Cerebellar nuclear complex (tissue), 1 donor: ENCODE results near the gene CAB39L.
"Not testable (repeated sequence)": the region's sequence is repeated elsewhere in the genome, so short reads cannot be mapped to it uniquely, and the experiment has no call there.

Source experiments
- DNase-seq, 2 experiments: peaks; one replicate each; lab custom pipeline; 2025; lab: John Stamatoyannopoulos, UW

The CAB39L gene

DNA sequence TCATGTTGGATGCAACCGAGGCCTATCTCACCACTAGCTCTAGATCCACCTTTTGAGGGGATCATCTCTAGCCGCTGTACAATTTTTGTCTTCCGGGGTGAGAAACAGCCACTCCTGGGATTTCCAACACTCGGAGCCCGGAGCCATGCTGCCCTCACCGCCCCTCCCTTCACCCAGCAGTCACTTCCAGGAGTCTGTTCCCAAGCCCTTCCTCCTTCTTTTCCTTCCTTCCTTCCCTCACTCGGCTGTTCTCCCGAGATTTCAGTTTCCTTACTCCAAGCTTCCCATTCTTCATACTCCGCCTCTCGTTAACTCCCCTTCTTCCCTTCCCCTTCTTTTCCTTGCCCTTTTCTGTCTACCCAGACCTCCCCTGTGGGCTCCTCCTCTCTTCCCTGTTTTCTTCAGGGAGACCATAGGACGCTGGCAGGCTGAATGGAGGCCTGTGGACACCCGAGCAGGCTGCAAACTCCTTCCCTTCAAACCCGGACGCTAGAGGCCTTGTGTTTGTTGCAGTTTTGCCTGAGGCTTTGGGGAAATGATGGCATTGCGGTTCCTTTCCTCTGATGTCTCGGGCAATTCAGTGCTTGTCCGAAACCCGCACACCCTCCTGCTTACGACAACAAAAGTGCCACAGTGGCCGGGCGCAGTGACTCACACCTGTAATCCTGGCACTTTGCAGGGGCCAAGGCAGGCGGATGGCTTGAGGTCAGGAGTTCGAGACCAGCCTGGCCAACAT lies 96.0 kb downstream of the CAB39L start:
- no peak for DNase-seq

DNA sequence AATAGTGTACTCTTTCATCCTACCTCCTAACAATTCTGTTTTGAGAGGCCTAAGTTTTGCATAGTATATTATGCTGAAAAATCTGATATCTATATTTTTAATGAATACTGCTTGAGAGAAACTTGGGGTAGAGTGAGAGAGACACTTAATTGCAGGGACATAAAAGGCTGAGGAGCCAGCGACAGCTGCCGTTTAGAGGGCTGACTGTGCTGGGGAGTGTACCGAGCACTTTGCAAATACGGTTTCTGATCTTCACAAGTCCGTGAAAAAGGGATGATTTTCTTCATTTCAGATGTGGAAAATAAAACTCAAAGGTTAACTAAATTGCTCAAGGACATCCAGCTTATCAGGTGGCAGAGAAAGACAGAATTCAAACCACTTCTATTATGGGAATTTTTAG lies 97.4 kb downstream of the CAB39L start:
- DNase-seq, result no peak

DNA sequence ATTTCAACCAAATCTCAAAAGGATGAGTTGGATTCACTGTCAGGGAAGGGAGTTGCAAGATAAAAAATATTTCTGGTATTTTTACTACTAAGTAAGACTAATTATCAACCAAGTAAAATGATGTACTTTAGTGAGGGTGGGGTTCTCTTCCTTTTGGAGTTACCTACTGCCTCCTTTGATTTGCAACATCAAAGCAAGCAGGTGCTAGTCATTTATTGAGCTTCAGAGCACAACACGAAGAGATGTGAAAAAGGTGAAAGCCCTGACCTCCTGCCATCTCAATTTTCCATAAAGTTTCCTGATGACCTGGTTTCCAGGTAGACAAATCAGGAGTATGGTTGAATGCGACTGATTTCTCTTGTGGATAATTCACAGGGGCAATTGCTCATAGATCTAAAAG lies 100.1 kb downstream of the CAB39L start:
- DNase-seq, result no peak

DNA sequence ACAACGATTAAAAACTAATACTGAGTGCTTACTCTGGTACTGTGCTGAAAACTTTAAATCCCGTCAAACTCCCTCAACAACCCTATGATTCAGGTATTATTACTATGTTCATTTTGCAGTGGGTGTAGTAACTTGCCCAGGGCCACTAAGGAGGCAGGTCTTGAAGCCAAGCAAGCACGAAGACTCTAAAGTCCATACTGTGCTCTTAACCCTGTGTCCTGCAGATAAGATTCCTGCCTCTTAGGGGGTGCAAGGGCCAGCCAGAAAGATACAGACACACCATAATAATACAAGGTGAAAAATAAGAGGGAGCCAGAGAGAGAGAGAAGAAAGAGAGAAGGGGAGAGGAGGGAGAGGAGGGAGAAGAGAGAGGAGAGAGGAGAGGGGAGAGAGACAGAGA lies 100.6 kb downstream of the CAB39L start:
- DNase-seq, result no peak

DNA sequence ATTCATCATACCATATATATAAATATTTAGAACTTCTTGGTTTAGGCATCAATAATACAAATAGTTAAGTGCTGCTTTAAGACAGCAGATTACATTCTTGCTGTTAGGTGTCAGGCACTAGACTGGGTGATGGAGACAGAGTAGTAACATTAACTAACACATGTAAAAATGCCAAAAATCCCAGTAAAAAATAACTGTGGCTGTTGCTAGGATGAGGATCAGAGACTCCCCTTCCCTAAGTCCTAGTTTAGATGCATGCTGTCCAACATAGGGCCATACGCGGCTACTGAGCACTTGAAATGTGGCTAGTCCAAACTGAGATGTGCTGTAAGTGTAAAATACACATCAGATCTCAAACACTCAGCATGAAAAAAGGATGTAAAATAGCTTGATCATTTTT lies 101.4 kb downstream of the CAB39L start:
- no peak for DNase-seq

DNA sequence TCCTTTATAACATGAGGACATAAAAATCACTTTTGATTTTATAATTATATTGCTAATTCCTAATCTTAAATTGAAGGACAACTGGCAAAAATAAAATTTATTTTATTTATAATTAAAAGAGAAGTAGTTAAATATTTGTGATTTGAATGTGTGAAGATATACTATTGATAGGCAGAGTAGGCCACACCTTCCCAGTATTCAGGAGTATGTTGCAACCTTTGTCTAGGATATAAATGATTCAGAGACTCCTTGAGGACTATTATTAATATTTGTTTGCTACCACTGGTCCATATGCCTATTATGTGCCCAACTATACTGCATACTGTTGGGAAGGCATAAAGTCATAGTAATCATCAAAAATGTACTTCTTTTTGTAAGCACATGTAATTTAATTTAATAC lies 101.9 kb downstream of the CAB39L start:
- no peak for DNase-seq

DNA sequence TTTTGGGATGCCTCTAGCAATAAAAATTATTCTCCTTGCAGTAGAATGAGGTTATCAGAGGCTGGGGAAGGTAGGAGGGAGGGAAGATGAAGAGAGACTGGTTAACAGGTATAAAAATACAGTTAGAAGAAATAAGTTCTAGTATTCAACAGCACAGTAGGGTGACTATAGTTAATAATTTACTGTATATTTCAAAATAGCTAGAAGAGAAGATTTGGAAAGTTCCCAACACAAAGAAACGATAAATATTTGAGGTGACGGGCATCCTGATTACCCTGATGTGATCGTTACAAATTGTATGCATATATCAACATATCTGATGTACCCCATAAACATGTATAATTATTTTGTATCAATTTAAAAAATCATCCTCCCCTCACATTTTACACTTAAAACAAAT lies 102.3 kb downstream of the CAB39L start:
- DNase-seq, result no peak

DNA sequence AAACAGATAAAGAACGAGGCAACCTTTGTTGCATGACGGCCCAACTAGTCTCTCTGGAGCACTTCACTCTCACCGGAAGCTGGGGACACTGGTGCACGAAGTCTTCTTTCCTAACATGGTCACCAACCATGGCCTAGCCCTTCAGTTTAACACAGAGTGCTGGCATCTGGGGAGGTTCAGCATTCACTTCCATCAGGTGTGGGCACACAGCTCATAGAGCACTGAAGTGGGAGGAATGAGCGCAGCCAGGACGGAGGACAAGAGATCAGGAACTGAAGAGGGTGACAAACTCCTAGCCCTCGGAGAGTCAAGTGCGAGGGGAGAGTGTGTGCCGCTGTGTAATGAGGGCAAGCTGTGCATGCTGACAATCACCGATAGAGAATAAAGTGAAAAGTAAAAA lies 103.7 kb downstream of the CAB39L start:
- no peak for DNase-seq

DNA sequence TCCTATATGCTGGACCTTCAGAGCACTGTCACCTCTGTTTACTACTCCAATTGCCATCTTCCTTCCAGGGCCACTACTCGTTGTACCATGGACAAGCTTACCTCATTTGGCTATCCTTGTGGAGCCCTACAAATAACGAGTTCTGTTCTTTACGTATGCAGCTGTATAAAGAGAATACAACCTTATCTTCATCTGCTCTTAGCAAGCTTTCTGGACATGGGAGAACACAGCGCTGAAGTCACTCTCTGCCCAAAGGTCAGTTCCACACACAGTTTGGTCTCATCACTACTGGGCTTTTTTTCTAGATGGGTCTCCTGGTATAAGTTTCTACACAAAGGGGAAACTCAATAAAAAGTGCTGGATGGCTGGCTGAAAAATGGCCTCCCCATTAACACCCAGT lies 107.2 kb downstream of the CAB39L start:
- DNase-seq, result no peak

DNA sequence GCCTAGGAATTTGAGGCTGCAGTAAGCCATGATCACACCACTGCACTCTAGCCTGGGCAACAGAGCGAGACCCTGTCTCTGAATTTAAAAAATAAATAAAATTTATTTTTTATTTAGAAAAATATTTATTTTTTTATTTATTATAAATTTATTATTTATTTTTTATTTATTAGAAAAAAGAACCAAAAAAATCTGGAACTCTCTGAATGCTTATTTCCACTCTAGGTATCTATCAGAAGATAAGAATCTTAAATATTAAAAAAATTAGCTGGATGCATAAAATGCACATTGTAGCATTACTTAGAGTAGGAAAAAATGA lies 113.4 kb downstream of the CAB39L start:
- DNase-seq, result no peak

DNA sequence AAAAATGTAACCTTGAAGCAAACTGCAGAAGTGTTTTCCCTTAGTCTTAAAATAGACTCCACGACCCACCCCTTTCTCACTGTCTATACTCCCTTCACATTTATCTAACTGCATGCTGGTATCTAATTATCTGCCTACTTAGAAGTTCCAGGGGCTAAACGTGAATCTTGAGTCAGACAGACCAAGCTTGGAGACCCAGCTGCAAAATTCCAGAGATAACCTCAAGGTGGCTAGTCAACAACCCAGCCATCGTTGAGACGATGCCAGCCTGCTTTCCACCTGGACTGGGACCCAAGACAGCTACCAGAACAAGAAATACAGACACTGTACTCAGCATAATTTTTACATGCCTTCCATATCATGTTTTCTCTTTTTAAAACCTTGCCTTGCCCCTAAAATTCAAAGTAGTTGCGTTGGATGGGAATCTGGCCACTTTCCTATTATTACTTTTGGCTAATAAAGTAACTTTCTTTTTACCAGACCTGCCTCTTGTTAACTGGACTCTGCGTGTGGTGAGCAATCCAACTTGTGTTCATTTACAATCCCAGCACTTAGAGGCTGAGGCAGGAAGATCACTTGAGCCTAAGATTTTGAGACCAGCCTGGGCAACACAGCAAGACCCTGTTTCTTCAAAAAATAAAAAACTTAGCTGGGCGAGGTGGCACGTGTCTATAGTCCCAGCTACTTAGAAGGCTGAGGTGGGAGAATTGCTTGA lies 113.9 kb downstream of the CAB39L start:
- no peak for DNase-seq

DNA sequence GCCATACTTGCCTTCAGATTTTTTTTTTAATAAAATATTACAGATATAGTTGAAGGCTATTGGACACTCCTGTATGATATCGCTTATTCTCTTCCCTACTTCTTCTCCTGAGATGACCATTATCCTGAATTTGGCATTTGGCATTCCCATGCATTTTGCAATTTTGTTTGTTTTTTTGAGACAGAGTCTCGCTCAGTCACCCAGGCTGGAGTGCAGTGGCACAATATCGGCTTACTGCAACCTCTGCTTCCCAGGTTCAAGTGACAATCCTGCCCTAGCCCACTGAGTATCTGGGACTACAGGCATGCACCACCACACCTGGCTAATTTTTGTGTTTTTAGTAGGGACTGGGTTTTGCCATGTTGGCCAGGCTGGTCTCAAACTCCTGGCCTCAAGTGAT lies 116.7 kb downstream of the CAB39L start:
- not testable (repeated sequence) for DNase-seq

DNA sequence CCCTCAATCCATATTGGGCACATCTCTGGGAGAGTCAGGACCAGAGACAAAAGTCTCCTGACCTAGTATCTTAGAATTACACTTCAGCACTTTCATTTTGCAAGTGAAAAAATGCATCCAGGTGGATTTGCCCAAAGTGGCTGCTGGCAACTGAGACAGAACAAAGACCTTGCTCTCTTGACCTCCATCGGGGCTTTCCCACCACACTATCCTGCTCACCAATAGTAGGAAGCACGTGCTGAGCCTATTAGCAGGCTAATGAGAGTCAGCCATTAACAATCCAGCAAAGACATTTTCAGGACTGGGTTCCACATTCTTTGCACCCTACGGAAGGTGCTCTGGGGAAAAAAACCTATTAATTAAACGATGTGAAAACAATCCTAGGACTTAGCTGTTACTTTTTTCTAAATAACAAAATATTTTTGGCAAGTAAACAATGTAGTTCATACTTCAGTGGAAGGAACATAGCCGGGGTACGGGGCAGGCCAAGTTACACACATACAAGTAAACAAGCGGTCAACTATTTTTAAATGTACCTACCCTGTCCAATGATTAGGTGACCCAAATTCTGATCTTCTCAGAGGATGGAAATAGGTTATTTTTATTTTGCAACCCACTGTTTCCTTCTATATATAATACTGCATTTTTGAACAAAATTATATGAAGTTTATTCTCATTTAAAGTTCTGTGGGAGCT lies 117.5 kb downstream of the CAB39L start:
- DNase-seq, result no peak

DNA sequence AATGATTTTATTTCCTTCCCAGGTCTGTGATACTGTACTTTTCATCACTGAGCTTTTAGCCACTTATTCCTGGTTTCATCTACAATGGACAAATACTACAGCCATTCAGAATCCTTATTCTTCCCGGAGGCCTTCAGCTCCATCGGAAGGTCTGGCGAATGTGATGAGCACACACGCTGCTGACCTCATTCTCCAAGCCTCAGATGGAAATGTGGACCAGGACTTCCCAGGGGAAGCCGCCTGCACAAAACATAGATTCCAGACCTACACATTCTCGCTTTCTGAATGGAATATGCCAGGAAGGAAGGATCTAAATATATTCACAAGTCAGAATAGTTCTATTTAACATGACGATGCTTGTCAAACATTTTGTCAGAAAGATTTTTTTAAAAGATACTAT lies 120.5 kb downstream of the CAB39L start:
- DNase-seq, result no peak

DNA sequence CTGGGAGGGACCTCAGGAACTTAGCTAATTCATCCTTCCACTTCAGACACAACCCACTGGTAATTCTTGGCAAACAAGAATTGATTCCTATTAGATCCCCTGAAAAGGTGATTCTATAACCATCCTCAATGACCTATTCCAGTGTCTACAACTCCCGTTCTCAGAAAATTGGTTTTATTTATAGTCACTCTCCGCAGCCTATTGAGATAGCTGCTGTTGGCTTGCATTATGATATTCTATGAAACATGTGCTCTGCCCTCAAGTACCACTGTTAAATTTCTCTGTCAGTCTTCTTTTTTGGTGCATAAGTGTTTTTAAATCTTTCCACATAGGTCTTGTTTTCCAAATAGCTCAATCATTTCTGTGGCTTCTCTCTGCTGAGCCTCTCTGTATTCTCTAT lies 121.2 kb downstream of the CAB39L start:
- DNase-seq, result no peak

DNA sequence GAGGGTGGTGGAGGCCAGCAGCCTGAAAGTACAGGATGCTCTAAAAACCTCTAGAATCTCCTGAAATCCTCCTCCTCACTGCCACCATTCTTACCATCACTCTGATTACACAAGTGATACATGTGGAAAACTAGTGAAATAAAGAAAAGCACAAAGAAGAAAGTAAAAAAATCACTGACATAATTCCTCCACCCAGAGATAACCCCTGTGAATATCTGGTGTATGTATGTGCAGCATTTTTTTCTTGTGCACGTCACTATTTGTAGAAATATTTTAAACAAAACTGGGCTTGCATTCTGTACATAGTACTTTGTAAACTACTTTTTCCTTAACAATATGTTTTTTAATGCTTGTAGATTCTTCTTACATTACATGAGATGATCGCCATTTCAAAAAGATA lies 122.9 kb downstream of the CAB39L start:
- no peak for DNase-seq

DNA sequence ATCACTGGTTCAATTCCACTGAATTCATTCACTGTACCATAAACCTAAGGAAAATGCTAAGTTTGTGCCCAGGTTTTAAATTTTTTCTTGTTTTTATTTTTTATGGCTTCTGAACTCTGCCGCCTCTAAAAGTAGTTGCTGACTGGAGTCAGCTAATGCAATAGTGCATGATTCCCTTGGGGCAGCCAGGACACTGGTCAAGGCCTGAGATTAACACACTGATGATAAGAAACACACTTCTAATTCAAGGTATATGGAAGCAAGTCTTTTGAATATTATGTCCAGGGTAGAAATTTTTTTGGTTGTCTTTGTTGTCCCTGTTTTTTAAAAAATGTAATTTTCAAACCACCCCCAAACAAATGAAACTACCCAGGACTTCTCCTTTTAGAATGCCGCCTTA lies 123.9 kb downstream of the CAB39L start:
- DNase-seq, result no peak

DNA sequence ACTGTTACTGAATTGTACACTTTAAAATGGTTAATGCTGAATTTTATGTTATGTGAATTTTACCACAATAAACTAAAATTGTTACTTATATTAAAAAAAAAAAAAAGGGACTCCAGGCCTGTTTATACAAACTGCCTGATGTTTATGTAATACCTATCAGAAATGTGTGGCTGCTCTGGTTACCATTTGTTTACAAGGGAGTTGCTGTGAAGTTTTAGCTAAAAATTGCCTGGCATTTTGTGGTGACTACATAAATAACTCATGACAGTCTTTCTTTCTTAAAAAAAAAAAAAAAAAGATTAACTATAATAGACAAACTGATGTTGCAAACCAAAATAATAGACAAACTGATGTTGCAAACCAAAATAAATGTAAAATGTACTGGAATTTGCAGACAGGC lies 124.3 kb downstream of the CAB39L start:
- no peak for DNase-seq

DNA sequence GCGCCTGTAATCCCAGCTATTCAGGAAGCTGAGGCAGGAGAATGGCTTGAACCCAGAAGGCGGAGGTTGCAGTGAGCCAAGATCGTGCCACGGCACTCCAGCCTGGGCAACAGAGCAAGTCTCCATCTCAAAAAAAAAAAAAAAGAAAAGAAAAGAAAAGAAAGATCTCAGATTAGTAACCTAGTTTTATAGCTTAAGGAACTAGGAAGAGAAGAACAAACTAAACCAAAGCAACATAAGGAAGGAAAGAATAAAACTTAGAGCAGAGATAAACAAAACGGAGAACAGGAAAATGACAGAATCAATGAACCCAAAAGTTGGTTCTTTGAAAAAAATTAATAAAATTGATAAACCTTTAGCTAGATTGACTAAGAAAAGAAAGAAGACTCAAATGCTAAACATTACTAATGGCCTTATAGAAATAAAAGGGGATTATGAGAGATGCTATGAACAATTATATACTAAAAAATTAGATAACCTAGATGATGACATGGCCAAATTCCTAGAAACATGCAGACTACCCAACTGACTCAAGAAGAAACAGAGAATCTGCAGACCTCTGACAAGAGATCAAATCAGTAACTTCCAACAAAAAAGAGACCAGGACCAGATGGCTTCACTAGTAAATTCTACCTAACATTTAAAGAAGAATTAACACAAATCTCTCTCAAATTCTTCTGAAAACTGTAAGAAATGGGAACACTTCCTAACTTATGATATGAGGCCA lies 127.9 kb downstream of the CAB39L start:
- DNase-seq, result no peak

DNA sequence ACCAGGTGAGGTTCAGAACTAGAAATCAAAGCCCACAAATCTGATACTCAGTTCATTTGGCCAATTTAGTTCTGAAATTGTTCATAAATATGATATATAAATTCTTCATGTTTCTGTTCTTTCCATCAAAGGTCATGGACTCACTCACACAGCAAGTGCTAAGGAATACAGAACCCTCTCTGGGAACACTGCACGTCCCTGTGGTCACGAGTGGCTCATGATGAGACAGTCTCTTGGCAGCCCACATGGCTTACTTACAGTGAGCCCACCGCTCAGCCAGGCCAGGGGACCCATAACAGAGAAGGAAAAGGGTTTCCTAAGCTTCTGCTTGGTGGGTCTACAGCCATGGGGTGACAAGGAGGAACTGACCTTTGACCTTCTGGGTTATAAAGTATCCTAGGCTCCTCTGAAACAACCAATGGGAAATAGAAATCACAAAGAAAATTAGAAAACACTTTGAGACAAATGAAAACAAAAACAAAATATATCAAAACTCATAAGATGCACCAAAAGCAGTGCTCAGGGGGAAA lies 128.8 kb downstream of the CAB39L start:
- DNase-seq, result no peak

DNA sequence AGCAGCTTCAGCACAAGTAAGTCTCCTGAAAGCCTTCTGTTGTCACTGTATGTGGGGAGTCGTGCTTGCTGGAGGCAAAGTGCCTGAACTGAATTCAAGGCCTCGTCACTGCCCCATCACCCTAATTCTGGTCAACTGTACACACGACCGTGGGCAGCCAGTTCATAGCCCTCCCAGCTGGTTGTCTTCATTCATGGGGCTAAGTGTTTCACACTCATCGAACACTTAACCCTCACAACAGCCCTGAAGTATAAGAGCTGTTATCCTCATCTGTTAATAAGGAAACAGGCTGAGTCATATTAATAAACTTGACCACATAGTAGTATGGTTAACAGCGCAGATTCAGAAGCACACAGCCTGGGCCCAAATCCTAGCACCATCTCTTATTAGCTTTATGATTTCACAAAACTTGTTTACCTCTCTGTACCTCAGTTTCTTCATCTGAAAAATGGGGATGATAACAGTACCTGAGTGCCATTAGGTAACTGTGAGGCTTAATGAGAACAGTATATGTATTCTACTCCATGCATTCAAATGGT lies 129.5 kb downstream of the CAB39L start:
- DNase-seq, result no peak

DNA sequence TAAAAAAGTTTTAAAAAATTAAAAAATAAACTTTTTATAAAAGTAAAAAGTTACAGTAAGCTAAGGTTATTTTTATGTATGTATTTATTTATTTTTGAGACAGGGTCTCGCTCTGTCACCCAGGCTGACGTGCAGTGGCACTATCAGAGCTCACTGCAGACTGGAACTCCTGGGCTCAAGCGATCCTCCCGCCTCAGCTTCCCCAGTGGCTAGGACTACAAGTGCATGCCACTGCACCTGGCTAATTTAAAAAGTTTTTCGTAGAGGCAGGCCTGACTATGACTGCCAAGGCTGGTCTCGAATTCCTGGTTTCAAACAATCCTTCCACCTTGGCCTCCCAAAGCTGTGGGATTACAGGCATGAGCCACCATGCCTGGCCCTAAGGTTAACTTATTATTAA lies 132.0 kb downstream of the CAB39L start:
- DNase-seq, result no peak
